Measurements from ENCODE around the gene UBE2G2.

GRCh38 chr21:44758781-44759627 is 42.6 kb downstream of the UBE2G2 start:
- no peak for TF ChIP-seq MAZ (IDR thresholded peaks at IDR 0.05; ENCODE audit: borderline replicate concordance, low read depth, low read length)
- no peak for TF ChIP-seq SMC3 (IDR thresholded peaks at IDR 0.05; ENCODE audit: low read depth, low read length)
- no peak for TF ChIP-seq MXI1 (IDR thresholded peaks at IDR 0.05; ENCODE audit: borderline replicate concordance, low read depth, low read length)
- TF ChIP-seq, protein P1, sequence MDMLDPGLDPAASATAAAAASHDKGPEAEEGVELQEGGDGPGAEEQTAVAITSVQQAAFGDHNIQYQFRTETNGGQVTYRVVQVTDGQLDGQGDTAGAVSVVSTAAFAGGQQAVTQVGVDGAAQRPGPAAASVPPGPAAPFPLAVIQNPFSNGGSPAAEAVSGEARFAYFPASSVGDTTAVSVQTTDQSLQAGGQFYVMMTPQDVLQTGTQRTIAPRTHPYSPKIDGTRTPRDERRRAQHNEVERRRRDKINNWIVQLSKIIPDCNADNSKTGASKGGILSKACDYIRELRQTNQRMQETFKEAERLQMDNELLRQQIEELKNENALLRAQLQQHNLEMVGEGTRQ (IDR thresholded peaks at IDR 0.05; ENCODE audit: low read depth, low read length) = no peak
- TF ChIP-seq, protein P2, sequence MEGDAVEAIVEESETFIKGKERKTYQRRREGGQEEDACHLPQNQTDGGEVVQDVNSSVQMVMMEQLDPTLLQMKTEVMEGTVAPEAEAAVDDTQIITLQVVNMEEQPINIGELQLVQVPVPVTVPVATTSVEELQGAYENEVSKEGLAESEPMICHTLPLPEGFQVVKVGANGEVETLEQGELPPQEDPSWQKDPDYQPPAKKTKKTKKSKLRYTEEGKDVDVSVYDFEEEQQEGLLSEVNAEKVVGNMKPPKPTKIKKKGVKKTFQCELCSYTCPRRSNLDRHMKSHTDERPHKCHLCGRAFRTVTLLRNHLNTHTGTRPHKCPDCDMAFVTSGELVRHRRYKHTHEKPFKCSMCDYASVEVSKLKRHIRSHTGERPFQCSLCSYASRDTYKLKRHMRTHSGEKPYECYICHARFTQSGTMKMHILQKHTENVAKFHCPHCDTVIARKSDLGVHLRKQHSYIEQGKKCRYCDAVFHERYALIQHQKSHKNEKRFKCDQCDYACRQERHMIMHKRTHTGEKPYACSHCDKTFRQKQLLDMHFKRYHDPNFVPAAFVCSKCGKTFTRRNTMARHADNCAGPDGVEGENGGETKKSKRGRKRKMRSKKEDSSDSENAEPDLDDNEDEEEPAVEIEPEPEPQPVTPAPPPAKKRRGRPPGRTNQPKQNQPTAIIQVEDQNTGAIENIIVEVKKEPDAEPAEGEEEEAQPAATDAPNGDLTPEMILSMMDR (conservative IDR thresholded peaks at IDR 0.05; ENCODE audit: low read depth, low read length) = no peak
- no peak for TF ChIP-seq POLR2A (IDR thresholded peaks at IDR 0.05; ENCODE audit: low read depth, low read length)
- TF ChIP-seq RFX5 (IDR thresholded peaks at IDR 0.05; ENCODE audit: low read depth, low read length) = no peak
- no peak for TF ChIP-seq RAD21 (IDR thresholded peaks at IDR 0.05; ENCODE audit: low read length)
